ENCODE measurements around the gene RASSF3.

The RASSF3 gene

GRCh38 chr12:64691227-64691794 lies 81.0 kb downstream of the RASSF3 start:
- no peak for DNase-seq (ENCODE audit: low read depth)

DNA sequence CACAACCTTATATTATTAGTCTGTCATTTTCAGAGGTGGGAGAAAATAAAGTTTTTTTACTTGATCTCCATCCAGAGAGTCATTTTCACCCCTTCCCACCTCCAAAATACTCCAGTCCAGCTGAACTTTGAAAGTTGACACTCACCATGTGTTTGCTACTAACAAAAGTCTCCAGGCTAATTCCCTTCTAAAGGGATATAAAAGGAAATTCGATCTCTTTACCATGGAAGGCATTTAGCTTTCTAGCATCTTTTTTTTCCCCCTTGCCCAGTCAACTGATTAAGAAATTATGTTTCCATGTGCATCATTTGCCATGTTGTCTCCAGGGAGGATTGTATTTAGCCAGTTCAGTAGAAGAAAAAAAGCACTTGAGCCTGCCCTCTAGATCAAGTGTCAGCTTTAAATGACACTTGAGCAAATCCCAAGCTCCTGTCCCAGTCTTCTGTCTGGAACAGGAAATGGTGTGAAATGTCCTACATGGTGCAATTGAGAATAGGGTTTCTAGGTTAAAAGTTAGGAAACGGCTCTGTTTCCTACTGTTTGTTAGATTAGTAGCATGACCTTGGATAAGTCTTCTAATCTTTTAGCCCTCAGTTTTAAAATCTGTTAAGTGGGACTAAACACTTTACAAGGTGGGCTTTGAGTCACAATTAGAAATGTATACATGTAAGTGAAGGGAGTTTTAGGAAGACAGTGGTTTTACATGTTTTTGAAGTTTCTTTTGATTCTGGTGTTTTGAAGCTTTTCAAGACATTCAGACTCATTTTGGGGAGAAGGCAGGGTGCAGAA lies 81.7 kb downstream of the RASSF3 start:
- peak; percentile 97 for DNase-seq (ENCODE audit: low read depth)

DNA sequence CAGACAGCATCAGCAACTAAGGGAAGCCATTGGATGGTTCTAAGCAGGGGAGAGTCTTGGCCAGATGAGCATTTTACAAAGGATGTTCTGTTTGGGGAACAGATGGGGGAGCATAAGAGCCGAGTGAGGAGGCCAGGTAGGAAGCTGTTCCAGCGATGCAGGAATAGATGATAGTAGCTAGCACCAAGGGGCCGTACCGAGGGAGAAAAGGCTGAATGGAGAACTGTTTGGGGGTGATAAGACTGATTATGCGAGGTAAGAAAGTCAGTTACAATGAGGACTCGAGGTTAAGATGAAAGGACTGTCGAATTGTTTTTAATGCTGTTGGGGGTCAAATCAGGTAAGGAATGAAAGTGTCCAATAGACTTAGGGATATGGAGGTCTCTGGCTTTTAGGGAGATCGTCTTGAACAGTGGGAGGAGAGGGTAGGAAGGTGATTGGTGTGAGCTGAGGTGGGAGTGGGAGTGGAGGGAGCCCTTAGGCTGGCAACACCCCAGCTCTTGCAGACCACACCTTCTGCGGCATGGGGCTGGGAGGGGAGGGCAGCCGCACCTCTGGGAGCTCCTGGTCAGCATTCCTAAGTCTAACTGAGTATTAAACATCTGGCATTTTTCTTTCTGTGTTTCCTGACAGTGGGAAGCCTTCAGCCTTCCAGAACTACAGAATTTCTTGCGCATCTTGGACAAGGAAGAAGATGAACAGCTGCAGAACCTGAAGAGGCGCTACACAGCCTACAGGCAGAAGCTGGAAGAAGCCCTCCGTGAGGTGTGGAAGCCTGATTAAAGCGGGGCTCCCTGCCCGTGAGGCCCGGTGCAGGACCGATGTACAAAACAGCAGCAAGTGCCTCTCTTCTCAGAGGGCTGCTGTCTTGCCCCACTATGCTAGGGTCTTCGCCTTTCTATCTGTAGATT lies 84.1 kb downstream of the RASSF3 start:
- no peak for DNase-seq (ENCODE audit: low read depth)

- DNase-seq (ENCODE audit: low read depth) = no peak
Measured at GRCh38 chr12:64695550-64695949, 85.3 kb downstream of the RASSF3 start.

- peak; percentile 11 for DNase-seq (ENCODE audit: low read depth)
Measured at GRCh38 chr12:64696080-64696741, 85.9 kb downstream of the RASSF3 start.

DNA sequence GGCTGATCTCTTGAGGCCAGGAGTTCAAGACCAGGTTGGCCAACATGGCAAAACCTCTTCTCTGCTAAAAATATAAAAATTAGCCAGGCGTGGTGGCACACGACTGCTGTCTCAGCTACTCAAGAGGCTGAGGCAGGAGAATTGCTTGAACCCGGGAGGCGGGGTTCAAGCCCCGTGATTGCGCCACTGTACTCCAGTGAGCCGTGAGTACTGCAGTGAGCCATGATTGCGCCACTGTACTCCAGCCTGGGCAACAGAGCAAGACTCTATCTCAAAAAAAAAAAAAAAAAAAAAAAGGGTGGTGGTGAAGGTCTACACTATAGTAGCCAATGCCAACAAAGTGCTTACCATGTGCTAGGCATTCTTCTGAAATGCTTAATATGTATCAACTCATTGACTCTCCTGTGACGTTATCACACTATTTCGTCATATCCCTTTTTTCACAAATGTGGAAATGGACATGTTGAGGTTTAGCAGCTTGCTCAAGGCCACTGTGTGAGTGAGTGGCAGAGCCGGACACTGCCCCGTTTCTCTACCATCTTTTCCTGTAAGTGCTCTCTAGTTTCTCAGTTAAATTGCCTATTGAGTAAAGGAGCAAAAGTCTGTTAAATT lies 89.3 kb downstream of the RASSF3 start:
- no peak for DNase-seq (ENCODE audit: low read depth)

- no peak for DNase-seq (ENCODE audit: low read depth)
Measured at GRCh38 chr12:64700532-64700931, 90.2 kb downstream of the RASSF3 start.

- DNase-seq (ENCODE audit: low read depth) = peak; percentile 9
Measured at GRCh38 chr12:64701283-64701682, 91.0 kb downstream of the RASSF3 start.

- DNase-seq (ENCODE audit: low read depth) = no peak
Measured at GRCh38 chr12:64706306-64706705, 96.0 kb downstream of the RASSF3 start.

DNA sequence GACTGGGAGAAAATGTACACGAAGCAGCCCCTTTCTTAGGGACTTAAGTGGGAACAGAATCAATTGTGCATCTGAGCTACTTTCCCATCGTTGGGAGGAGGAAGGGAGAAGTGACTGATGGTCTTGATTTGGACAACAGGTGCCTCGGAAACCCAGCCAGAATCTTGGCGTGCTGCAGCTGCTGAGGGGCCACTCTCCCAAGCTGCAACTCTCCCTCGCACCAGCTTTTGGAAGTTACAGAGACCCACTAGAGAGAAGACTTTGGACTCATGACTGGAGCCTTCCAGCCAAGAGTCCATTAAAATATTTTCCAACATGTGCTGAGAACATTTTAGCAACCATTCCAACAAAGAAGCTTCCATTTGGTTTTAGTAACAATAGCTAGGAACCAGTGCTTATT lies 96.6 kb downstream of the RASSF3 start:
- no peak for DNase-seq (ENCODE audit: low read depth)

DNA sequence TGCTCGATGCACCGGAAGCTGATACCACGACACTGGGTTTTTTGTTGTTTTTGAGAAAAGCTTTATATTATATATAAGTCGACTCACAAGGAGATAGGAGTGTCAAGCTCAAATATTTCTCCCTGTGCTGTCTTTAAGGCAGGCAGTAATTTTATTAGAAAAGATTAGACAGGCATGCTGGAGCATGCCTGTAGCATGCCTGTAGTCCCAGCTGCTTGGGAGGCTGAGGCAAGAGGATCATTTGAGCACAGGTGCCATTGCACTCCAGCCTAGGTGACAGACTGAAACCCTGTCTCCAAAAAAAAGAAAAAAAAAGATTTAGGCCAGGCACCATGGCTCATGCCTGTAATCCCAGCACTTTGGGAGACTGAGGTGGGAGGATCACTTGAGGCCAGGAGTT lies 97.1 kb downstream of the RASSF3 start:
- no peak for DNase-seq (ENCODE audit: low read depth)

DNA sequence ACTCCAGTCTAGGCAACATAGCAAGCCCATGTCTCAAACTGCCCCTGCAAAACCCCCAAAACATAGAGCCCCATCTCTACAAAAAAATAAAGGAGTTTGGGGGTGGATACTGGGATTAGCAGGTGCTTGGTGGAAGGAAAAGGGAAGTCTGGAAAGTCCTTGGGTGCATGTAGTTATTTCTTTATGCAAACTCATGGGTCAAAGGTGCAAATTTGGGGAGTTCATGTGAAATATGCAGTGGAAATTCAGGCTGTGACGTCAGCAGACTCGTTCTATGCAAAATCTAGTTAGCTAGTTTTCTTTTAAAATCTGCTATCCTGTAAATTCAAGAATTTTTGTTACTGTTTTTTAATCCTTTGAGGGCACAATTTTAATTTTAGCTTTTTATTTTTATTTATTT lies 97.6 kb downstream of the RASSF3 start:
- DNase-seq (ENCODE audit: low read depth) = no peak

- no peak for DNase-seq (ENCODE audit: low read depth)
Measured at GRCh38 chr12:64709429-64709828, 99.1 kb downstream of the RASSF3 start.

- DNase-seq (ENCODE audit: low read depth) = no peak
Measured at GRCh38 chr12:64713376-64713775, 103.1 kb downstream of the RASSF3 start.

DNA sequence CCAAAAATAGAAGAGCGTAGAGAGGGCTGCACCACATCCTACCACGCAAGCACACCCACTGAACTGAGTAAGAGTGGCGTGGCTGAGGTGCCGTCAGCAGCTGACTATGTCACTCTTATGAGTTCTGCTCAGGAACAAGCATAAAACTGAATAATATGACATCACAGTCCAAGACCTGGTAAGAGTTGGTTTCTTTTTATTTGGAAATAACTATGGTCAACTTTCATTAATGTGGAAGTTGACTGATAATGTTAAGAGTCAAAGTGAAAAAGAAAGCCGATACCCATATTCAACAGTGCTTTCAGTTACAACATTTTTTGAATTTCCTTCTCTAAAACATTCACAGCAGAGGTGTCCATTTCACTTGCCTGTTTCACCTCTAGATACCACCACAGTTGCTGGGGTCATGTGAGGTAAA lies 104.3 kb downstream of the RASSF3 start:
- DNase-seq (ENCODE audit: low read depth) = no peak

DNA sequence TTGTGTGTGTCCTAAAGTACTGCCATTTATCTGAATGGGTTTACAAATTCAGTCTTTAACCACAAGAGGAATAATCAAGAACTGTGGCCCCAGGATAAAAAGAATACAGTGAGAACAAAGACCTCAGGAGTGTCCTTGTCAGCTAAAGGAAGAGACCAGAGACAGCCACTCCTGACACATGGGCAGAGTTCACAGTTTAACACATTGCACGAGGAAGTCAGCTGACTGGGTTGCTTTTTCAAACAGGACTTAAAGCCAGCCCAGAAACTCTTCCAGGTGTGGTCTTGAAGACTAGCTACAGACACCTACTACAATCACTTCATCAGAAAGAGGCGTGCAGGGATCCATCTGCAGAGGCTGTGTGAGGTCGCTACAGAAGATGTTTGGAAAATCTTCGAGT lies 106.1 kb downstream of the RASSF3 start:
- DNase-seq (ENCODE audit: low read depth) = no peak

DNA sequence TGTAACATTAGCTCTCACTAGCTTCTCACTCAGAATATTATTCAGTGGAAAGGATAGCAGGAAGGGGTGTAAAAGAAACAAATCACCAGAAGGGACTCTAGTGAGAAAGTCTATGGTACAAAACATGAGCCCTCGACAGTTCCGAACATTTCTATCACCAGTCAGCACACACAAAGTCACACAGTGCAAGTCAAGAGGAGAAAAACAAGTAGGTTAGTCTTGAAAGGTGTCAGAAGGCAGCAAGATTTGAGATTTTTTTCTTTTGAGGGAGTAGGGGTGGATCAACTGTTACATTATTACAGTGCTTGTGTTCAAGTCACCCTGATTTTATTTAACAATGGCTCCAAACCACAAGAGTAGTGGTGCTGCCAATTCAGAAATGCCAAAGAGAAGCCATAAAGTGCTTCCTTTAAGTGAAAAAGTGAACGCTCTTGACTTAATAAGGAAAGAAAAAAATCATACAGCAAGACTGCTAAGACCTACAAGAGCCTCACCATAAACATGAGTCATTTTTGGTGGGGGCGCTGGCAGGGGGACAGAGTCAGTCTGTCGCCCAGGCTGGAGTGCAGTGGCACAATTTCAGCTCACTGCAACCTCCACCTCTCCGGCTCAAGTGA lies 106.7 kb downstream of the RASSF3 start:
- no peak for DNase-seq (ENCODE audit: low read depth)

DNA sequence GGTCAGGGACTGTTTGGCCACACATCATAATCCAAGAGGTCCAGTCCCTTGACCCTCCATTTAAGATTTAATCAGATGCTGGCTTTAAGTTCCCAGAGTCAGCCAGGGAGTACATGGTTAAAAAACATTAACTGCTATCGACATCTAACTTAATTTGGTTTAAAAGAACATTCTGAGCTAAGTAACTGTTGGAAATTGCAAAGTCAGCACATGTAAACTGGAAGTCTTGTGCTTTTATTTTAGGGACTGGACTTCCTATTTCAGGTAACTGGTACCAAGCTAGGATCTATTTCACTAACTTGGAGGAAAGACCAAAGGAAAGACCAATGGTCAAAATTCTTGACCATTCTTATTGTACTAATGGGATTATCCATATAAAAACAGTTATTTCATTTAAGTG lies 108.4 kb downstream of the RASSF3 start:
- no peak for DNase-seq (ENCODE audit: low read depth)

GRCh38 chr12:64720884-64721283 lies 110.6 kb downstream of the RASSF3 start:
- no peak for DNase-seq (ENCODE audit: low read depth)

DNA sequence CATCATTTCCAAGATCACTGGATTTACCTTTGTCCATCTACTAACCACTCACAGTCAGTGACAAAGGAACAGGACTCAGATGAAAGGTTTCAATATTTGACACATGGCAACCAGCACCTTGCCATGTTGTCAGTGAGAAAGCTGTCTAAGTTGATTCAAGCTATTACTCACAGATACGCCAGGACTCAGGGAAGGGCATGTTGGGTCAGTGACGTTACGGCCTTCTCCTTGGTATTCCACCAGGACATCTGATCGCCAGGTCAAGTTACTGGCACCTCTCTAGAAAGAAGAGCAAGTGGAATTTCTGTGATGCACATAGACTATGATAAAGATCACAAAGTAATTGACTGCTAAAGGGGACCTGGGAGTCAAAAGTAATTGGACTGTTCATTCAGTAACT lies 112.5 kb downstream of the RASSF3 start:
- DNase-seq (ENCODE audit: low read depth) = no peak

DNA sequence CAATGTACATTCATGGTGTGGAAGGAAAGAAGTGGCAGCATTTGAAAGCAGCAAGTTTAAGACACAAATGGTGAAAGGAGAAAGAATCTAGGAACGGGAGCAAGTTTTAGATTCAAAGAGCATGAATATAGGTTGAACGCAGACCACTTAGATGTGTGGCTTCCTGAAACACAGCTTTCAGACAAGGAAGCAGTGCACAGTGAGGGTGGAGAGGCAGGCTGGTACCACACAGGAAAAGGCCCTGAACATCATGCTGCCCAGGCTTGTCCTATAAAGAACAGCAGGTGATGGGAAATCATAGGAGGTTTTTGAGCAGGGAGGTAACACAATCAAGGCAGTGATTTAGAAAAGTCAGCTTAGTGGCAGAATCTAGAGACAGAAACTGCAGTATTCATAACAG lies 113.3 kb downstream of the RASSF3 start:
- DNase-seq (ENCODE audit: low read depth) = no peak
